Measurements from ENCODE around the gene NUAK2. TPM values are rescaled to one million over a fixed set of nuclear protein-coding genes. Genes with fewer than 3 reads are reported as not detected.

The NUAK2 gene
- total RNA-seq, 1 donor from 2014 or later, result 4.5 TPM

- peaks cover 46% of the 10 kb centered on the region for H3K4me1 Mint-ChIP-seq (ENCODE audit: unreplicated experiment)
- DNase-seq (ENCODE audit: extremely low spot score, unreplicated experiment), result no peak
- H3K36me3 Mint-ChIP-seq (ENCODE audit: unreplicated experiment), result no peaks in the 10 kb centered on the region
- no peak for TF ChIP-seq CTCF (IDR thresholded peaks at IDR 0.05)
- peak overlapping the region; percentile 97 for H3K27ac Mint-ChIP-seq (ENCODE audit: unreplicated experiment)
- H3K4me3 Mint-ChIP-seq (ENCODE audit: unreplicated experiment), result no peak overlapping the region
- H3K9me3 Mint-ChIP-seq (ENCODE audit: unreplicated experiment), result no peaks in the 10 kb centered on the region
- H3K27me3 Mint-ChIP-seq (ENCODE audit: unreplicated experiment), result no peaks in the 10 kb centered on the region
These were observed 63.3 kb downstream of the NUAK2 start for GRCh38 chr1:205258261-205258691.

DNA sequence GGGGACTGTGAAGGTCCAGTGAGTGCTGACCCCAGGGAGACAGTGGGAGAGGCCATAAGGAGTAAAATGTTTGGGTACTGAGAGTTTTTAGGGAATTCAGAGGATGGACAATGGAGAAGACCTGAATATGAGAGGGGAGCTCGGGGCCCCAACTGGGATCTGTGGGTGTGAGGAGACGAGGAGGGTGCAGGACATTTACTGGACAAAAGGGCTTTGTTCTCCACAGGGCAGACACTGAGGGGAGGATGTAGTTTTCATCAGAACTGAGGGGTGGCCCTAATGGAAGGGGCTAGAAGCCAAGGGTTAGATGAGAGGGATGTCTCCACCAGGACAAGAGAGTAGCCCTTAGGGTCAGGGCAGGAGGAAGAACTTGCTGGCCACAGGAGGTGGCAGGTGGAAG lies 63.8 kb downstream of the NUAK2 start:
- Mint-ChIP-seq H3K36me3 (ENCODE audit: unreplicated experiment) (no peaks in the 10 kb centered on the region), H3K27me3 (ENCODE audit: unreplicated experiment) (no peaks in the 10 kb centered on the region), H3K27ac (ENCODE audit: unreplicated experiment) (peak overlapping the region; percentile 97), H3K9me3 (ENCODE audit: unreplicated experiment) (no peaks in the 10 kb centered on the region), H3K4me1 (ENCODE audit: unreplicated experiment) (peaks cover 43% of the 10 kb centered on the region), H3K4me3 (ENCODE audit: unreplicated experiment) (no peak overlapping the region)
- DNase-seq (ENCODE audit: extremely low spot score, unreplicated experiment), result no peak
- no peak for TF ChIP-seq CTCF (IDR thresholded peaks at IDR 0.05)

DNA sequence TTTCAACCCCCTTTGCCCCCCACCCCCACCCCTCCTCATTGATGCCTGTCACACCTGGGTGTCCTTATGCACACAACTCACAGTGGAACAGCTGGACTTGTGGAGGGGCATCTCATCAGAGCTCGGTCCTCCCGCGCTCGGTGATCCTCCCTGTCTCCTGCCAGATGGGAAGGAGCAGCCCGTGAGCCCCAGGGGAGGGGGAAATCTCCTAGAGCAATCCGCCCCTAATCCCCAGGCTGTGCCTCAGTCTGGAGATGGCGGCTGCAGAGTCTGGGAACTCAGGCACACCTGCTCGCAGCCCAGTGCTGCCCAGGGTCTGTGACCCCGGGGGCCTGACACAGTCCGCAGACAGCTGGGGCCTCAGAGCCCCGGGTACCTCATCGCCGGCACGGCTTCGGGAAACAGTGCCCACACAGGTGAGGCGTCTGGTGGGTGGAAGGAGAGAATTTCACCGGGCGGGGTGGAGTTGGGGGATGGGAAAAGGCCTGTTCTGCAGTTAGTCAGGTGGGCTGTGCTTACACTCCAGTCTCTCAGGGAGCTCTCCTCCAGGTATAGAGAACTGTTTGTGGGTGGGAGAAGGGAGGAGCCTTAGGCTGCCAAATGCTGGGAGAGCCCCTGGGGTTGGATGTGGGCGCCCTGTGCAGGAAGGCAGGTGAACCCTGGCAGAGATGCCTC lies 64.5 kb downstream of the NUAK2 start:
- H3K27me3 Mint-ChIP-seq (ENCODE audit: unreplicated experiment), result no peaks in the 10 kb centered on the region
- H3K9me3 Mint-ChIP-seq (ENCODE audit: unreplicated experiment), result no peaks in the 10 kb centered on the region
- no peaks in the 10 kb centered on the region for H3K36me3 Mint-ChIP-seq (ENCODE audit: unreplicated experiment)
- no peak overlapping the region for H3K4me3 Mint-ChIP-seq (ENCODE audit: unreplicated experiment)
- no peak overlapping the region for H3K27ac Mint-ChIP-seq (ENCODE audit: unreplicated experiment)
- no peak for TF ChIP-seq CTCF (IDR thresholded peaks at IDR 0.05)
- peaks cover 37% of the 10 kb centered on the region for H3K4me1 Mint-ChIP-seq (ENCODE audit: unreplicated experiment)
- no peak for DNase-seq (ENCODE audit: extremely low spot score, unreplicated experiment)

DNA sequence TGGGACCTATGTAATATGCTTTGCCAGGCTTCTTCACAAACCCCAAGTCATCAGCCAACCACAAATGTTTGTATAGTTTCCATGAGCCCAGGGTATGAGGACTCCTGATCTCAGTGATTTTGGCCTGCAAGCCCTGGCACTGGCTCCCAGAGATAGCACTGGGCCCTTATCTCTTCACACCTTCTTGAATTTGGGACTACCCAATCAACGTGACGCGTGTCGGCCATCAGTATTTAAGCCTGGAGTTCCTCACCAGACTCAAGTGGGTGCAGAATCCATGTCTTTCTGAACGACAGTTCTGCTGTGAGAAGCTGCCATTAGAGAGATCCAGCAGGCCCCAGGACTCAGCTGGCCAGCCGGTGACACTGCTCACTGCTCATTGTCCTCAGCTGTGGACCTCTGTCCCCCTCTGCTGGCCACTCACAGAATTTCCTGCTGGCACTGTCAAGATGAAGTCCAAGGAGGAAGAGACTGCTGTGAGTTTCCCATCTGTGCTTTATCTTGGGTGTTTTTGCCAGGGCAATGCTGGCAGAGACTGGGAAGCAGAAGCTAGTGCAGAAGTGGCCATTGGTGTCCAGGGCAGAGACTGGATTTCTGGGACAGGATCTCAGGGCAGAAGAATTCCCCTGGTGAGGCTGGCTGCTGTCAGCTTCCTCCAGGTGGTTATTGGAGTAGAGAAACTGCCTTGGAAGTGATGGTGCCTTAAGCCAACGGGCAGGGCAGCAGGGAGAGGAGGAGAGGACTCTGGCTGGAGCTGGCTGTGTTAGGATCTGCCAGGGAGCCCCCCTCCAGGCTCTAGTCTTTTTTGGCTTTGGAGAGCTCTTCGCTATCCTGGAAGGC lies 65.4 kb downstream of the NUAK2 start:
- TF ChIP-seq CTCF (IDR thresholded peaks at IDR 0.05), result peak; percentile 94
- peaks cover 30% of the 10 kb centered on the region for H3K4me1 Mint-ChIP-seq (ENCODE audit: unreplicated experiment)
- H3K27ac Mint-ChIP-seq (ENCODE audit: unreplicated experiment), result peak overlapping the region; percentile 43
- H3K36me3 Mint-ChIP-seq (ENCODE audit: unreplicated experiment), result no peaks in the 10 kb centered on the region
- no peaks in the 10 kb centered on the region for H3K9me3 Mint-ChIP-seq (ENCODE audit: unreplicated experiment)
- DNase-seq (ENCODE audit: extremely low spot score, unreplicated experiment), result peak; percentile 96
- H3K4me3 Mint-ChIP-seq (ENCODE audit: unreplicated experiment), result no peak overlapping the region
- no peaks in the 10 kb centered on the region for H3K27me3 Mint-ChIP-seq (ENCODE audit: unreplicated experiment)

Other genes starting within 250 kb of the NUAK2 start
- 3.6 and 3.9 TPM in 2 replicates for gene TMEM81, start 237.3 kb downstream of the NUAK2 start, total RNA-seq
- 14.7 and 17.3 TPM in 2 replicates for gene RBBP5, start 199.8 kb downstream of the NUAK2 start, total RNA-seq
- 15.3 and 15.6 TPM in 2 replicates for gene DSTYK, start 110.0 kb downstream of the NUAK2 start, total RNA-seq
- gene TMCC2, start 93.8 kb downstream of the NUAK2 start, total RNA-seq, result 3.4 and 4.7 TPM in 2 replicates
- not detected in 2 replicates for gene KLHDC8A, start 35.2 kb upstream of the NUAK2 start, total RNA-seq
- gene LEMD1, start 100.3 kb upstream of the NUAK2 start, total RNA-seq, result not detected in 2 replicates
- not detected in 2 replicates for gene BLACAT1, start 134.3 kb upstream of the NUAK2 start, total RNA-seq
- gene CDK18, start 182.9 kb upstream of the NUAK2 start, total RNA-seq, result 3.0 and 4.5 TPM in 2 replicates

All from osteocyte (in vitro differentiated cells).